Measurements from ENCODE around the gene TMEM69.

- TF ChIP-seq BHLHE40 (IDR thresholded peaks at IDR 0.05; ENCODE audit: borderline replicate concordance) (no peak), FOXK2 (IDR thresholded peaks at IDR 0.05) (no peak), CTBP1 (IDR thresholded peaks at IDR 0.05; ENCODE audit: borderline replicate concordance) (no peak), SUZ12 (IDR thresholded peaks at IDR 0.05) (no peak), NFRKB (IDR thresholded peaks at IDR 0.05) (no peak), TARDBP (IDR thresholded peaks at IDR 0.05) (no peak)
Measured at GRCh38 chr1:45730780-45731319, 42.9 kb downstream of the TMEM69 start.
